DMS114 treated with DMSO at 0.1 percent for 48 hours (cell line): Measurements from ENCODE around the gene GIMAP8.

Source experiments
- DNase-seq: peaks from one replicate; lab custom pipeline; 2025; ENCODE audit not compliant: unreplicated experiment; lab: John Stamatoyannopoulos, UW

The GIMAP8 gene

GRCh38 chr7:150450491-150451001, at the start of gene GIMAP8:
Gene GIMAP8, plus strand, starts transcription at chr7:150450630. Its CDS starts 16,069 bp downstream, at chr7:150466699.
- DNase-seq = no peak

- no peak for DNase-seq
Measured at GRCh38 chr7:150400788-150401423, 49.5 kb upstream of the GIMAP8 start.

- no peak for DNase-seq
Measured at GRCh38 chr7:150401424-150401790, 49.0 kb upstream of the GIMAP8 start.

GRCh38 chr7:150401861-150402631, 48.4 kb upstream of the GIMAP8 start:
- no peak for DNase-seq

- no peak for DNase-seq
Measured at GRCh38 chr7:150402671-150403321, 47.6 kb upstream of the GIMAP8 start.

GRCh38 chr7:150403376-150404171, 46.9 kb upstream of the GIMAP8 start:
- no peak for DNase-seq

GRCh38 chr7:150404172-150404804, 46.1 kb upstream of the GIMAP8 start:
- DNase-seq = no peak

GRCh38 chr7:150404805-150405583, 45.4 kb upstream of the GIMAP8 start:
- DNase-seq = peak; percentile 53

- peak; percentile 53 for DNase-seq
Measured at GRCh38 chr7:150405584-150406311, 44.7 kb upstream of the GIMAP8 start.

- DNase-seq = no peak
Measured at GRCh38 chr7:150406312-150406566, 44.2 kb upstream of the GIMAP8 start.

- no peak for DNase-seq
Measured at GRCh38 chr7:150406567-150407421, 43.6 kb upstream of the GIMAP8 start.

- DNase-seq = no peak
Measured at GRCh38 chr7:150407588-150408392, 42.6 kb upstream of the GIMAP8 start.

- no peak for DNase-seq
Measured at GRCh38 chr7:150408393-150409299, 41.8 kb upstream of the GIMAP8 start.

- no peak for DNase-seq
Measured at GRCh38 chr7:150409300-150410030, 41.0 kb upstream of the GIMAP8 start.

- no peak for DNase-seq
Measured at GRCh38 chr7:150410131-150410530, 40.3 kb upstream of the GIMAP8 start.
